HG03045 (cell line): ENCODE results near the gene NDUFS2.

ENCODE experiments used
- ATAC-seq: cut with Tn5 transposase; IDR thresholded peaks from one replicate; pipeline ENCODE4 v1.9.1; 2021; ENCODE audit warnings: mild to moderate bottlenecking, moderate library complexity; ENCODE audit not compliant: unreplicated experiment

Gene NDUFS2

DNA sequence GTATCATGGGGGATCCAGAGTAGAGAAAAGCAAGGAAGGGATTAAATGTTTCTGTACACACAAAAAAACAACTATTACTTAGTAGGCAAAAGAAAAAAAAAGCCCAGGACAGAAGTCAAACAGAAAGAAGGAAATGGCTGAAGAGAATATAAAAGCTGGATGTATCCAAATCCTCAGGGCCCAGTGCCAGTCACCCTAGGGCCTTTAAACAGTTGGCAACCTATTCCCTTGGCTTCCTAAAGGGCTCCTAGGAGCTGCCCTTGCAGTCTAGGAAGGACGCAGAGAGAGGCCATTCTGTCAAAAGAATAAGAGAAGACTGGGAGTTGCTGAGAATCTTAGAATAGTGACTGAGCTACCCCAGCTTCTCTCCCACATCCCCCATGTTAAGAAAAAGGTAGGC is 29.8 kb upstream of the NDUFS2 start:
- no peak for ATAC-seq

- no peak for ATAC-seq
These were observed 29.3 kb upstream of the NDUFS2 start for GRCh38 chr1:161172776-161173376.

DNA sequence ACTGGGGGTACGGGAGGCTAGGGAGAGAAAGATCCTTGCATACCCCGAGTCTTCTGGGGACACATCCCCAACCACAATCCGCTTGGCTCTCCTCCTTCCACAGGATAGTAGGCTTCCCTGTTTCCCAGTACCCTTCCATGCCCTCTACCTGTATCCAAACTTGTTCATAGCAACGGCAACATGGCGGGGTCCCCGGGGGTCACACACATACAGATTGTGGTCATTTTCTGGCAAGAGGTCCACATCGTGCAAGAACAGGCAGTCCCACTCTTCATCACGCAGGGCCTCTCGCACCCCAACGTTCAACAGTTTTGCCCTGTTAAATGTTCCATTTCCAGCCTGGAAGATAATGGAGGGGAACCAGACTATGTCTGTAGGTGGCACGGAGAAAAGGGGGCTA is 28.5 kb upstream of the NDUFS2 start:
- ATAC-seq = no peak

DNA sequence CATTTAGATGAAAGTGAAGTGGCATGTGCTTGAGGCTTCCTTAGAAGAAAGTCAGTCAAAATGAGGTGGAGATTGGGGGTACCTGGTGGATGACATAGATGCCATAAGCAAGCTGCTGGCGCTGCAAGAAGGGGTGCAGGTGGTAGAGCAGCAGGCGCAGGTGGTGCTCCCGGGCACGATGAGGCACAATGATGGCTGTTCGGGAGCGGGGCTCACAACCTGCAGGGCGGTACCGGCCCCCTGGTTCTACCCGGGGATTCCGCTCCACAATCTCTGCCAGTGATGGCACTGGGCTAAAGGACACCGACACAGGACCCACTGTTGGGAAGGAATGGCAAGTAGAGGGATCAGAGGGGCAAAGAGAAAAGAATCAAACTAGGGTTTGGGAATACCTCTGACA is 27.3 kb upstream of the NDUFS2 start:
- ATAC-seq = no peak

- no peak for ATAC-seq
These were observed 26.3 kb upstream of the NDUFS2 start for GRCh38 chr1:161175771-161176453.

- no peak for ATAC-seq
These were observed 25.6 kb upstream of the NDUFS2 start for GRCh38 chr1:161176468-161177111.

DNA sequence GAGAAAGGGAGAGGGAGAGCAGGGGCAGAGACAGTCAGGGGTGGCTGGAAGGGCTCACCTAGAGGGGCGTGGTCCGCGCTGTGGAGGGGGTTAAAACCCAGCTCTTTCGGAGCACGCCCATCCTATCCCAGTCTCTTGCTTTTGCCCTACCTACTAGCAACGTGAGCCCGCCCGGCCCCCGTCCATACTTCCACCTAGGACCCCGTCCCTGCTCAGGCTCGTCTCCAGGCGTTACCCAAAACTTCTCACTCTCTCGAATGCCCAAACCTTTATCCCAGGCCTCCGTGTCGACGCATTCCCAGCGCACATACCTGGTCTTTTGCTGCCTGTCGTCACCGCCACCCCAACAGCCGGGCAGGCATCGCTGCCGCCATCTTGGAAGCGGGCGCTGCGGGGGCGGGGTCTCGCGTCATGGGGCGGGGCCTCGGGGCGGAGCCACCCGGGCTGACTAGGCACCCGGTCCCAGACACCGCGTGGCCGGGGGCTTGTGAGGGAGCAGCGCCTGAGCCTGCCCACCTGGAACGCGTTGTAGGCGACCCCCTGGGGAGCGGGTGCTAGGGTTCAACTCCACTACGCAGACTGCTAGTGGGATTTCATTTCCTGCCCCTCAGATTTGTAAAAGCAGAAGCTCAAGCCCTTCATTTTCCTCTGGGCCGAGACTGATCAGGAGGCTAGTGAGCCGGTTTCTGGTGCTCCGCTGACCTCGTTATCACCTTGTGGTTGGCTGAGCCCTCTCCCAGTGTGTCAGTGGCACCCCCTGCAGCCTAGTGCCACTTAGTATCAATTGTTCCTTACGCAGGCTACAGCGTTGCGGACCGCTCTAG is 24.8 kb upstream of the NDUFS2 start, which contains the start of gene B4GALT3:
Gene B4GALT3 (minus strand): TSS at position 396 of the 824 bp plus-strand sequence. CDS start 1,447 bp downstream, outside the sequence.
- ATAC-seq = peak; percentile 87

DNA sequence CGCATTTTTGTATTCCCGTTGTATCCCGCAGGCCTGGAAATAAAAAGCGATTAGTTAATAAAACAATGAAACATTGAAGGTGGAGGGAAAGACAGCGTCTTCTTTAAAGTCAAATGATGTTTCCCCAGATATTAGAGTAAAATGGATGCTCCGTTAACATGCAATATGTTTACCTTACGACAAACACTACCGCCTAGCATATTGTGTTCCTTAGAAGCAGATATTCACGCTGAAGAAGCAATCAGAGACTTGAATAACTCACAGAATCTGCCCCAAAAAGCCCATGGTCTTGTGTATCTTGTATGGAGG is 24.3 kb upstream of the NDUFS2 start:
- no peak for ATAC-seq

DNA sequence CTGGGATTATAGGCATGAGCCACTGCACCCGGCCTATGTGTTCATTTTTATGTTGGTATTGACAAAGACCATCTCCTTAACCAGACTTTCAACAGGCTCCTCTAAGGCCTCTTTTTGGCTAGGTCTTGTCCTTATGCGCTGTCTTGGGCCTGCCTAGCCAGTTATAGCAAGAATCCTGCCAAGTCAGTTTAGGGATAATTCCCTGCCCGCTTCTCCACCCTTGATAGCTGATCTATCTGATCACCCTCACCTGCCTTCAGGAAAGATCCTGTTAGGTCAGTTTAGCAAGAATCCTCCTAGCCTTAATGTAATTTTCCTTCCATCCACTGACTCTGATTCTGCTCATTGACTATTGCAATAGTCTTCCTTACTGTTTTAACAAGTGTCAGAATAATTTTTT is 22.5 kb upstream of the NDUFS2 start:
- ATAC-seq = no peak

DNA sequence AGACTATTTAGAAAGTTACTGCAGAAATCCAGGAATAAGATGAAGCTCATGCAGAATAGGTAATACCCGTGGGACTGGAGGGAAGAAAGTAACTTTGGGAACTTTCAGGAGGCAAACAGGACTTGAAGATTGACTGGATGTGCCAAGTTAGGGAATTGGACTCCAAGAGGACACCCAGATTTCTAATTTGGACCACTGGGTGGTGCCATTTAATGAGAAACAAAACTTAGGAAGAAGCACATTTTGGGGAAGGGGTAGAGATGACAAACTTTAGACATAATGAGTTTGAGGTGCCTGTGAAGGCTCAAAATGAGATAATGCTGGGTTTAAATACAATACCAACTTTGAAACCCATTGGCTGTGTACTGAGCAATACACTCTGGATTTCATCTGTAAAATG is 21.5 kb upstream of the NDUFS2 start:
- no peak for ATAC-seq

DNA sequence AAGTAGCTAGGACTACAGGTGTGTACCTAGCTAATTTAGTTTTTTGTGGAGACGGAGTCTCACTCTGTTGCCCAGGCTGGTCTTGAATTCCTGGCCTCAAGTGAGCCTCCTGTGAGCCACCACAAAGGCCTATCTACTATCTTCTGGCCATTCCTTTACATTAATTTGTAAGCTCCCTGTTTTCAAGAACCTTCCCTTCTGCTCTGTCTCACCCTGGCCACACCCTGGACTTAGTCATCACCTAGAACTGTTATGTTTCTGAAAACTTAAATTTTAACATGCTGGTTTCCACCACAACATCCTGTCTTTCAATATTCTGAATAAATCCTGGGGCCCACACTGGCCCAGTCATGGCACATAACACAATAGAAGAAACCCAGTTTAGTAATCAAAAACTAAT is 20.0 kb upstream of the NDUFS2 start:
- peak; percentile 34 for ATAC-seq

DNA sequence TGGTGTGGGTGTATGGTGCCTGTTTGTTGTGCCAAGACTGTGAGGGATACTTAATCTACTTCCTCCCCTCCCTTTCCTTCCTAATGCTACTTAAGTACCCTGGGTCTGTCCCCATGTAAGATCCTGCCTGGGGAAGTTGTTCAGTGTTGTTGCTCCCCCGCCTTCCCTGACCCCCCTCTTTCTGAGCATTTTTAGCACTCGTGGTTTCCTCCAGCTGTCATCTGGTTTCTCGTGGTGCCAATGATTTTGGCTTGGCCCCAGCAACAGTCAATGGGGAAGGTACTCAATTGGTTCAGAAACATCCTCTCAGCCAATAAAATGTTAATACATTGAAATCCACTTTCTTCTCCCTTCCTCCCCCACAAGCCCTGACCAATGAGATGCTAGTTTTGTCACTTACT is 16.9 kb upstream of the NDUFS2 start:
- peak; percentile 73 for ATAC-seq

- peak; percentile 16 for ATAC-seq
These were observed 16.3 kb upstream of the NDUFS2 start for GRCh38 chr1:161185732-161186311.

DNA sequence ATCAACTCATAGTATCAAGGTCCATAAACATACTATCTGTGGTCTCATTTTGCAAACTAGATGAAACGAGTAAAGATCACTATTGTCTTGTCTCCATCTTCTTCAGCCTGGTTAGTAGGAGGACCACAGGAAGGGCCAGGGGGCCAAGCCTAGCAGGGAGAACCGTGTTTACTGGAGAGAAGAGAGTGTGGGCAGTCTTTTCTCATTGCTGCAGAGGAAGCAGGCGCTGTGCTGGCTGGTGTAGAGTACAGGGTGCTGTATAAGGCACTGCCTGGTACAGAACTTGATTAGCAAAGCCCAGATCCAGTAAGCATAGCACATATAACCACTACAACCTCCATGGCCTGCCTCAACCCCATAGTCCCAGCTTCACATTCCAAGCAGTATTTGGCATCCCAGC is 14.9 kb upstream of the NDUFS2 start:
- ATAC-seq = no peak

DNA sequence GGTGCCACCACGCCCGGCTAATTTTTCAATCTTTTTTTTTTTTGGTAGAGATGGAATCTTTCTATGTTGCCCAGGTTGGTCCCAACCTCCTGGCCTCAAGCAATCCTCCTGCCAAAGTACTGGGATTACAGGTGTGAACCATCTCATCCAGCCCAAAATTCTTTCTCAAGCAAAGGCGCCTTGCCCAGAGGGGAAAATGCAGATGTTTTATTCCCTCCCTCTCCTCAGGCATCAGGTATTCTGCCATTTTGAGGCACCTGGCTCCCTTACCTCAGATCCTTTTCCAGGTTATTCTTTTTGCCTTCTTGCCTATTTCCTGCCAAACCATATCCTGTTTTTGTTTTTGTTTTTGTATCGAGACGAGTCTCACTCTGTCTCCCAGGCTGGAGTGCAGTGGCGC is 13.8 kb upstream of the NDUFS2 start:
- no peak for ATAC-seq

DNA sequence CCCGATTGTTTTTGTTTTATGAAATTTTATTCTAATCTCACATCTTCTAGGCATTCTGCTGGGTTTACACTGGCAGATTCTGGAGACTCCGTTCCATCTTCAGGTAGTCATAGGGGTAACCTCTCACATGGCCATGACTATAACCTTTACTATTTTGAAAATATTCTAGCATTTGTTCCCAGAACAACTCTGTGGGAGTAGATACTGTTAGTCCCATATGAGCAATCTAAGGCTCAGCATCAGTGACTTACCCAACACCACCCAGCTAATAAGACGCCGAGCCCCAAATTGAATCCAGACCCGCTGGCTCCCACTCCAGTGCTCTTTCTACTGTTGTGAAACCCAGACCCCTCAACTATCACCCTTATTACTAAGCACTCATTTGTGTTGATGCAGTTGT is 13.1 kb upstream of the NDUFS2 start:
- ATAC-seq = no peak

DNA sequence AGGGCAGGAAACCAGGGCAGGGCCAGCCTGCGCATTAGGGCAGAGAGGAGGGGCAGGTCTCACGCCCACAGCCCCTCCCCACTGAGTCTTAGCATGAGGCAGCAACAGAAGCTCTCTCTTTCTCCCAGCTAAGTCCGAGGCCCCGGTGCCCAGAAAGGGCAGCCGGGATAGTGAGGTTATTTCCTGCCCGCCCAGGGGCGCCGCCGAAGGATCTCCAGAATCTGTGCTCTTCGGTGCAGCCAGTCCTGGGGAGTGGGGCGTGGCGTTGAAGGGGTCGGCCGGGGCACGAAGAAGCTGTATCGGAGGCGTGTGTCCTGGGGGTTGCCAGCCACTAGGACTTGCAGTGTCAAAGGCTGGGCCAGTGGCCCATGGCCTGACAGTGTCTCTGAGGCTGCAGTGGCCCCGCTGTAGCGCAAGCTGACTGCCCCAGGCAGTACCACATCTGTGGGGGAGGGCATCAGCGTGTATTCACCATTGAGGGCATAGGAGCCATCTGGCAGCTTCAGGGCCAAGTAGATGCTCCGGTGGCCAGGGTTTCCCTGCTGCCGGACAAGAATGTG is 11.1 kb upstream of the NDUFS2 start:
- no peak for ATAC-seq

GRCh38 chr1:161191971-161192370 is 10.2 kb upstream of the NDUFS2 start:
- no peak for ATAC-seq

DNA sequence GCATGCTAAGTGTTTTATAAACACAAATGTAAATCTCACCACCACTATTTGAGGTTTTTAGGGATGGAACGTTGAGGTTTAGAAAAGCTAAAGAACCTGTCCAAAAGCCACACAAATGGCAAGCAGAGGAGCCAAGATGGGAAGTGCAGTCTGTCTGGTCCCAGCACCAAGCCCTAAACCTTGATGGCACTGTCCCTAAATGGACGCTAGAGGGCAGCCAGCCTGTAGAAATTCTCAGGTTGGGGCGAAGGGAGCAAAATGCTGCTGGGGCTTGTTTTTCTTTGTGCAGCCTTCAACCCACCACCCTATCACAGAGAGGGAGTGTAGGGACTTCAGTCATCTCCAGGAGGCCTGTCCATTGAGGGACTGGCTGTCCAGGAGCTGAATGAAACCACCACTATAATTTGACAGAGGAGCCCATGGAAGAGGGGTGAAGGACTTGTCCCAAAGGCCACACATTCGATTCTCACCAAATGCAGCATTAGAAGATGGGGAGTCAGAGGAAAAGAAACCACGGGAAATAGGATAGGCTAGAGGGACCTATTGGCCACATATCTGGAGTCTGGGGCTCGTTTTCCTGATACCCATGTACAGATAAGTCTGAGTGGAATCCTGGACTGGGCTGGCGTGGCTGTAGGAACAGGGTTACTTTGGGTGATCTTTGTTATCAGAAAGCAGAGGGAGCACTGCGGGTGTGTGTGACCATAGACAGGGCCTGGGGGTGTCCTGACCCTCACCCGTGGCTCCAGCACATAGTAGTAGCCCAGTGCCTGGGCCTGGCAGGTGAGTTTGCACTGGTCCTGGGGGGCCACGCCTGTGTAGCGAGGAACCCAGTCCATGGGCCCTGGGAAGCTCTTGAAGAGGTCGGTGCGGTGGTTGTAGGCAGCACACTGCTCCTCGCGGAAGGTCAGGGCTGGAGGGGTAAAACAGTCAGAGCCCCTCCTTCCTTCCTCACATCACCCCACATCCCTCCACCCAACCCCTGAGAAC is 9.4 kb upstream of the NDUFS2 start:
- peak; percentile 52 for ATAC-seq
